CD4-positive, alpha-beta memory T cell (primary cell): ENCODE data around the gene ERCC5. TPM values are rescaled to one million over a fixed set of nuclear protein-coding genes. Genes with fewer than 3 reads are reported as not detected.

Experiments used
- CTCF ChIA-PET: fragments of 350-600 bp; sonication (Branson Sonifier 250); formaldehyde crosslinking; loops from one replicate; lab custom pipeline; 2021; ENCODE audit warnings: inconsistent platforms; ENCODE audit not compliant: partially characterized antibody; lab: Charles Lee
- POLR2A ChIA-PET: fragments of 350-600 bp; sonication (Branson Sonifier 250); formaldehyde crosslinking; loops from one replicate; lab custom pipeline; 2021; ENCODE audit not compliant: partially characterized antibody; lab: Charles Lee
- DNase-seq, 5 donors: peaks; one replicate each; pipeline versions ENCODE4 v3.0.0 to v3.0.0-alpha.2; 2020 to 2022; ENCODE audit warnings: mixed read lengths in 1 of 5
- H3K27ac ChIP-seq: one replicate; pipeline ENCODE4 v1.7.0; 2013; ENCODE audit warnings: low read depth, low read length
- H3K27me3 ChIP-seq: 2 replicates; pipeline ENCODE4 v1.7.0; 2013; ENCODE audit warnings: mild to moderate bottlenecking, low read length, moderate library complexity; ENCODE audit not compliant: insufficient read depth
- H3K36me3 ChIP-seq: 2 replicates; pipeline ENCODE4 v1.7.0; 2013; ENCODE audit warnings: mild to moderate bottlenecking, low read length, moderate library complexity; ENCODE audit not compliant: insufficient read depth
- H3K4me1 ChIP-seq: 2 replicates; pipeline ENCODE4 v1.7.0; 2013; ENCODE audit warnings: mild to moderate bottlenecking, low read length, moderate library complexity; ENCODE audit not compliant: insufficient read depth
- H3K4me3 ChIP-seq, 2 donors: one replicate each; pipeline ENCODE4 v1.7.0; 2013; ENCODE audit warnings: low read length in 2 of 2, mild to moderate bottlenecking in 1 of 2
- H3K9me3 ChIP-seq, 2 donors: one replicate each; pipeline ENCODE4 v1.7.0; 2013; ENCODE audit warnings: low read length in 2 of 2, control low read depth in 1 of 2; ENCODE audit not compliant: control insufficient read depth in 1 of 2
- H3K27ac Mint-ChIP-seq, 7 donors: one replicate each; pipeline ENCODE4 v1.8.0; 2020 to 2021; ENCODE audit warnings: mixed read lengths in 7 of 7, mild to moderate bottlenecking in 6 of 7, inconsistent platforms in 3 of 7, moderate library complexity in 3 of 7
- H3K27me3 Mint-ChIP-seq, 2 donors: one replicate each; pipeline ENCODE4 v1.8.0; 2020 to 2021; ENCODE audit warnings: mixed read lengths in 2 of 2
- H3K36me3 Mint-ChIP-seq, 2 donors: one replicate each; pipeline ENCODE4 v1.8.0; 2020 to 2021; ENCODE audit warnings: mixed read lengths in 2 of 2, inconsistent platforms in 1 of 2, mild to moderate bottlenecking in 1 of 2
- H3K4me1 Mint-ChIP-seq, 4 donors: one replicate each; pipeline ENCODE4 v1.8.0; 2020 to 2021; ENCODE audit warnings: mixed read lengths in 4 of 4, mild to moderate bottlenecking in 1 of 4
- H3K4me3 Mint-ChIP-seq, 8 donors: one replicate each; pipeline ENCODE4 v1.8.0; 2020 to 2021; ENCODE audit warnings: mixed read lengths in 8 of 8, mild to moderate bottlenecking in 7 of 8, moderate library complexity in 6 of 8, inconsistent platforms in 3 of 8
- H3K9me3 Mint-ChIP-seq, 8 donors: one replicate each; pipeline ENCODE4 v1.8.0; 2020 to 2021; ENCODE audit warnings: mixed read lengths in 8 of 8, mild to moderate bottlenecking in 5 of 8, inconsistent platforms in 3 of 8, moderate library complexity in 1 of 8
- intact Hi-C: fragments of 100-400 bp; cut with micrococcal nuclease; formaldehyde crosslinking; loops from one replicate; pipeline ENCODE4 v1.15.1; 2023
- polyA plus RNA-seq, 2 donors: library from polyadenylated mRNA; unstranded; fragments of 300-500 nt; fragmentation: Illumina TruSeq; gene quantifications; one replicate each; pipeline ENCODE4 v1.2.3, GENCODE V29; 2021
- total RNA-seq, 2 experiments: library from RNA; stranded (reverse); gene quantifications; one replicate each; pipeline ENCODE4 v1.2.3, GENCODE V29; 2021

ERCC5 gene
- total and polyA plus RNA-seq, 4 experiments from 2014 or later, result 23.6 to 136 (median 98.2) TPM

DNA sequence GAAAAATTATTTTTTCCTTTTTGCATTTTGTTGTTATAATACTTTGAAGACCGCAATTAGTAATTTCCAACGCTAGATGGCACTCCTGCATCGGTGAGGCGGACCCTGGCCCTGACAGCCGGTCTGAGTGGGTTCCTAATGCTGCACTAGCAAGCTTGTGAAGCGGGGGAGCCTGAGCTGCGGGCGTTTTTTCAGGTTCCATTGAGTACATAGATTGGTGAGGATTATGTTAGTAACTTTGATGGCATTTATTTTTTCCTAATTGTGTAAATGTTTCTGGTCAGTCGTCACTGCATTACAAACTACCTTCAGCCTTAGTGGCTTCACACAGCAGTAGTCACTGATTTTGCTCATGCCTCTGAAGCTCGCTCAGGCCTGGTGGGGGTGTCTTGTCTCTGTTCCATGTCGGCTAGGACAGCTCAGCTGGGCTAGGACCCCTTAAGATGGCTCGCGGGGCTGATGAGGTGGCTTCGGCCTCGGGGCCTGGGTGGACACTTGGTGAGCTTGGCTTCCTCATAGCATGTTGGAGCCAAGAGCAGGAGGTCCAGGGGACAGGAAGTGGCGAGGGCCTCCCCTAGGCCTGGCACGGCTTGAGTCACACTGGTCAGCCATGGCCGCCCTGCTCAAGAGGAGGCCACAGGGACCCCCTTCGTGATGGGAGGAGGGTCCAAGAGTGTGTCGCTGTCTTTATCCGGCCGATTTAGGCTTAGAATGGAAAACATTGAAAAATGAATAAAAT lies 25.0 kb downstream of the ERCC5 start:
- Histone ChIP-seq H3K36me3 (peaks cover 55% of the 10 kb centered on the region), H3K4me3 (no peak overlapping the region), H3K27me3 (no peaks in the 10 kb centered on the region), H3K9me3 (no peaks in the 10 kb centered on the region), H3K27ac (no peak overlapping the region), H3K4me1 (peaks cover 14% of the 10 kb centered on the region)
- Mint-ChIP-seq H3K27me3 (no peaks in the 10 kb centered on the region), H3K27ac (peak overlapping the region in 6 of 7 donors; percentile 14 to 84 (median 80)), H3K9me3 (no peaks in the 10 kb centered on the region), H3K4me1 (peaks cover 18 to 35% (median 23%) of the 10 kb centered on the region in 4 donors), H3K36me3 (peaks cover 49 to 80% of the 10 kb centered on the region in 2 donors), H3K4me3 (peak overlapping the region in 3 of 8 donors; percentile 17 to 72 (median 56))
- intact Hi-C loops, result no loop called here
- CTCF ChIA-PET, result interaction anchor here (0.7 to 2.2 kb wide), 29 partner anchors 8 to 315 kb away, joined by 3 to 33 read pairs (median 4); no protein-coding TSS in a partner anchor
- peak; percentile 36 to 49 (median 42) for DNase-seq
- POLR2A ChIA-PET, result interaction anchor here (0.9 to 1.2 kb wide), 2 partner anchors 16 to 25 kb away, joined by 3 to 6 read pairs; partner anchors contain the start of gene ERCC5

- H3K27me3 Mint-ChIP-seq, result no peaks in the 10 kb centered on the region
- H3K9me3 Mint-ChIP-seq, result no peaks in the 10 kb centered on the region
- peaks cover 17 to 31% (median 20%) of the 10 kb centered on the region in 4 donors for H3K4me1 Mint-ChIP-seq
- Histone ChIP-seq H3K9me3 (no peaks in the 10 kb centered on the region), H3K36me3 (peaks cover 52% of the 10 kb centered on the region), H3K27ac (no peak overlapping the region), H3K4me1 (peaks cover 14% of the 10 kb centered on the region), H3K4me3 (no peak overlapping the region), H3K27me3 (no peaks in the 10 kb centered on the region)
- H3K4me3 Mint-ChIP-seq, result peak overlapping the region in 1 of 8 donors; percentile 38
- H3K36me3 Mint-ChIP-seq, result peaks cover 45 to 80% of the 10 kb centered on the region in 2 donors
- DNase-seq, result no peak
- intact Hi-C loops, result no loop called here
- POLR2A ChIA-PET, result no interaction called here
- CTCF ChIA-PET, result interaction anchor here (1.0 kb wide), 1 partner anchor 9 kb away, joined by 3 read pairs; no protein-coding TSS in a partner anchor
- peak overlapping the region in 2 of 7 donors; percentile 61 to 77 for H3K27ac Mint-ChIP-seq
These were observed 26.3 kb downstream of the ERCC5 start for GRCh38 chr13:102872131-102872530.

- H3K27me3 Mint-ChIP-seq, result no peaks in the 10 kb centered on the region
These were observed 26.7 kb downstream of the ERCC5 start for GRCh38 chr13:102872531-102872930.

GRCh38 chr13:102873653-102874052 lies 27.8 kb downstream of the ERCC5 start:
- peaks cover 35 to 74% of the 10 kb centered on the region in 2 donors for H3K36me3 Mint-ChIP-seq
- no peaks in the 10 kb centered on the region for H3K9me3 Mint-ChIP-seq
- peaks cover 10 to 25% (median 17%) of the 10 kb centered on the region in 4 donors for H3K4me1 Mint-ChIP-seq
- H3K36me3 ChIP-seq, result peaks cover 39% of the 10 kb centered on the region
- peaks cover 14% of the 10 kb centered on the region for H3K4me1 ChIP-seq
- H3K4me3 ChIP-seq, result no peak overlapping the region
- H3K27ac ChIP-seq, result no peak overlapping the region
- intact Hi-C loops, result no loop called here
- no peaks in the 10 kb centered on the region for H3K27me3 Mint-ChIP-seq
- H3K4me3 Mint-ChIP-seq, result no peak overlapping the region
- H3K27ac Mint-ChIP-seq, result no peak overlapping the region
- no peaks in the 10 kb centered on the region for H3K9me3 ChIP-seq
- ChIA-PET CTCF (no interaction called here), POLR2A (no interaction called here)
- DNase-seq, result no peak
- no peaks in the 10 kb centered on the region for H3K27me3 ChIP-seq

More at GRCh38 chr13:102872531-102872930, 26.7 kb downstream of the ERCC5 start:
- ChIA-PET POLR2A (no interaction called here), CTCF (interaction anchor here (1.0 kb wide), 1 partner anchor 9 kb away, joined by 3 read pairs; no protein-coding TSS in a partner anchor)
- H3K4me1 Mint-ChIP-seq, result peaks cover 14 to 27% (median 17%) of the 10 kb centered on the region in 4 donors
- no peak for DNase-seq
- intact Hi-C loops, result no loop called here
- Histone ChIP-seq H3K36me3 (peaks cover 48% of the 10 kb centered on the region), H3K9me3 (no peaks in the 10 kb centered on the region), H3K27me3 (no peaks in the 10 kb centered on the region), H3K4me1 (peaks cover 14% of the 10 kb centered on the region), H3K4me3 (no peak overlapping the region), H3K27ac (no peak overlapping the region)
- H3K27ac Mint-ChIP-seq, result peak overlapping the region in 3 of 7 donors; percentile 23 to 77 (median 61)
- H3K9me3 Mint-ChIP-seq, result no peaks in the 10 kb centered on the region
- H3K36me3 Mint-ChIP-seq, result peaks cover 41 to 79% of the 10 kb centered on the region in 2 donors
- peak overlapping the region in 1 of 8 donors; percentile 38 for H3K4me3 Mint-ChIP-seq

DNA sequence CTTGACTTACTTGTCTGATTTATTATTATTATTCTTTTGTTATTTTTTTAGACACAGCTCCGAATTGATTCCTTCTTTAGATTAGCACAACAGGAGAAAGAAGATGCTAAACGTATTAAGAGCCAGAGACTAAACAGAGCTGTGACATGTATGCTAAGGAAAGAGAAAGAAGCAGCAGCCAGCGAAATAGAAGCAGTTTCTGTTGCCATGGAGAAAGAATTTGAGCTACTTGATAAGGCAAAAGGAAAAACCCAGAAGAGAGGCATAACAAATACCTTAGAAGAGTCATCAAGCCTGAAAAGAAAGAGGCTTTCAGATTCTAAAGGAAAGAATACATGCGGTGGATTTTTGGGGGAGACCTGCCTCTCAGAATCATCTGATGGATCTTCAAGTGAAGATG lies 29.4 kb downstream of the ERCC5 start:
- peaks cover 34 to 62% of the 10 kb centered on the region in 2 donors for H3K36me3 Mint-ChIP-seq
- H3K36me3 ChIP-seq, result peaks cover 35% of the 10 kb centered on the region
- ChIA-PET CTCF (interaction anchor here (1.2 to 1.3 kb wide), 2 partner anchors 9 to 284 kb away, joined by 3 to 4 read pairs; no protein-coding TSS in a partner anchor), POLR2A (no interaction called here)
- H3K4me1 Mint-ChIP-seq, result peaks cover 8 to 19% (median 11%) of the 10 kb centered on the region in 4 donors
- no peaks in the 10 kb centered on the region for H3K9me3 Mint-ChIP-seq
- intact Hi-C loops, result no loop called here
- no peak overlapping the region for H3K4me3 ChIP-seq
- H3K27ac ChIP-seq, result no peak overlapping the region
- H3K9me3 ChIP-seq, result no peaks in the 10 kb centered on the region
- peaks cover 8% of the 10 kb centered on the region for H3K4me1 ChIP-seq
- no peak overlapping the region for H3K27ac Mint-ChIP-seq
- no peaks in the 10 kb centered on the region for H3K27me3 ChIP-seq
- no peaks in the 10 kb centered on the region for H3K27me3 Mint-ChIP-seq
- no peak for DNase-seq
- H3K4me3 Mint-ChIP-seq, result no peak overlapping the region

DNA sequence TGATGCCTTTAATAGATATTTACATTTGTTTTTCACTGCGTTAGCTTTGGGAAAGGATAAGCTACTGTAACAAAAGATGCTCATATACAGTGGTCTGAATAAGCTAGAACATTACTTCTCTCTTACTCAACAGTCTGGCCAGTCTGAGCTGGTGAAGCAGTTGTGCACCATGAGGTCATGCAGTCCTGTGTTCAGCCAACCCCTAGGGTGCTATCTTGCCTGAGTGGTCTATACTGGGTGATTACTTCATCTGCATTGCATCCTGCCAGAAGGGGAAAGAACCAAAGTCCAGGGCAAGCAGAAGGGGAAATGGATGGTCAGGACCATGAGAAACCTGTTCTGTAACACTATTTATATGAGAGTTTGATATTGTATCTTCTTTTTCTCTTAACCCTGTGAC lies 31.5 kb downstream of the ERCC5 start:
- H3K9me3 ChIP-seq, result no peaks in the 10 kb centered on the region
- Mint-ChIP-seq H3K9me3 (no peaks in the 10 kb centered on the region), H3K27me3 (no peaks in the 10 kb centered on the region), H3K4me3 (no peak overlapping the region), H3K4me1 (peaks cover 0 to 10% (median 4%) of the 10 kb centered on the region in 4 donors), H3K27ac (no peak overlapping the region), H3K36me3 (peaks cover 32 to 51% of the 10 kb centered on the region in 2 donors)
- intact Hi-C loops, result no loop called here
- H3K27ac ChIP-seq, result no peak overlapping the region
- no peaks in the 10 kb centered on the region for H3K27me3 ChIP-seq
- ChIA-PET POLR2A (no interaction called here), CTCF (no interaction called here)
- H3K4me1 ChIP-seq, result no peaks in the 10 kb centered on the region
- no peak overlapping the region for H3K4me3 ChIP-seq
- DNase-seq, result no peak
- peaks cover 32% of the 10 kb centered on the region for H3K36me3 ChIP-seq

- CTCF ChIA-PET, result interaction anchor here (1.4 kb wide), 1 partner anchor 8 kb away, joined by 8 read pairs; no protein-coding TSS in a partner anchor
- POLR2A ChIA-PET, result no interaction called here
- no peaks in the 10 kb centered on the region for H3K9me3 Mint-ChIP-seq
- Histone ChIP-seq H3K36me3 (peaks cover 27% of the 10 kb centered on the region), H3K27ac (no peak overlapping the region), H3K9me3 (no peaks in the 10 kb centered on the region), H3K27me3 (no peaks in the 10 kb centered on the region), H3K4me1 (no peaks in the 10 kb centered on the region), H3K4me3 (no peak overlapping the region)
- peak overlapping the region in 2 of 7 donors; percentile 11 to 34 for H3K27ac Mint-ChIP-seq
- DNase-seq, result no peak
- H3K27me3 Mint-ChIP-seq, result no peaks in the 10 kb centered on the region
- H3K36me3 Mint-ChIP-seq, result peaks cover 28 to 43% of the 10 kb centered on the region in 2 donors
- H3K4me3 Mint-ChIP-seq, result no peak overlapping the region
- peaks cover 0 to 2% (median under 1%) of the 10 kb centered on the region in 4 donors for H3K4me1 Mint-ChIP-seq
- intact Hi-C loops, result no loop called here
These were observed 32.6 kb downstream of the ERCC5 start for GRCh38 chr13:102878481-102878880.
